K562 (cell line): ENCODE measurements around the gene SLC4A3. TPM values are rescaled to one million over a fixed set of nuclear protein-coding genes. Genes with fewer than 3 reads are reported as not detected.

Source experiments
- BRD9 ChIP-seq: fragments of 450-650 bp; IDR thresholded peaks from 2 replicates; pipeline ENCODE4 v1.6.1; 2018; ENCODE audit warnings: low read depth; ENCODE audit not compliant: partially characterized antibody
- BRF1 ChIP-seq: IDR thresholded peaks from 3 replicates; pipeline ENCODE4 v1.6.1; 2011; ENCODE audit warnings: borderline replicate concordance, mild to moderate bottlenecking; ENCODE audit not compliant: insufficient read length; ENCODE audit errors: extremely low read depth
- KLF10 ChIP-seq: fragments of 250-450 bp; sonication (Bioruptor Pico); IDR thresholded peaks from 2 replicates; pipeline ENCODE4 v1.6.1; 2021; ENCODE audit warnings: matching md5 sums
- MIER1 ChIP-seq: fragments of 450-650 bp; IDR thresholded peaks from 2 replicates; pipeline ENCODE4 v1.6.1; 2016; ENCODE audit warnings: antibody characterized with exemption, mild to moderate bottlenecking, low read depth
- MYBL2 ChIP-seq, 2 experiments: fragments of 450-650 bp in 1 of 2; sonication (generic) in 1 of 2; formaldehyde crosslinking in 1 of 2; IDR thresholded peaks; 2 replicates each; pipeline versions ENCODE4 v1.6.1 to v1.8.1; 2017 to 2022; ENCODE audit warnings: borderline replicate concordance in 1 of 2, inconsistent platforms in 1 of 2, low read depth in 1 of 2, mild to moderate bottlenecking in 1 of 2, missing genetic modification reagents in 1 of 2, moderate library complexity in 1 of 2
- NCOR1 ChIP-seq: fragments of 450-650 bp; IDR thresholded peaks from 2 replicates; pipeline ENCODE4 v1.6.1; 2016; ENCODE audit warnings: mild to moderate bottlenecking, moderate library complexity
- NELFE ChIP-seq: IDR thresholded peaks from 2 replicates; pipeline ENCODE4 v1.6.1; 2011; ENCODE audit warnings: mild to moderate bottlenecking; ENCODE audit not compliant: insufficient read depth, insufficient read length
- PRMT5 ChIP-seq: sonication (generic); formaldehyde crosslinking; IDR thresholded peaks from 2 replicates; pipeline ENCODE4 v1.5.0; 2020; ENCODE audit warnings: missing genetic modification reagents
- PRPF4 ChIP-seq: fragments of 200-400 bp; formaldehyde crosslinking; IDR thresholded peaks from one replicate; pipeline ENCODE4 v1.6.1; 2017; ENCODE audit warnings: low read length, low read depth, mild to moderate bottlenecking; ENCODE audit not compliant: insufficient read depth, poor library complexity, severe bottlenecking
- SMAD4 ChIP-seq: fragments of 250-450 bp; sonication (Bioruptor Pico); conservative IDR thresholded peaks from 2 replicates; pipeline ENCODE4 v1.8.0; 2021; ENCODE audit warnings: inconsistent platforms, mild to moderate bottlenecking, moderate library complexity
- SRF ChIP-seq, 2 experiments: fragments of 250-450, 450-650 bp in 1 of 2; sonication (Bioruptor Pico) in 1 of 2; sonication (generic) in 1 of 2; formaldehyde crosslinking; IDR thresholded peaks; 2 replicates each; pipeline versions ENCODE4 v1.5.0 to v1.5.1; 2020 to 2022; ENCODE audit warnings: mild to moderate bottlenecking in 1 of 2, missing genetic modification reagents in 1 of 2
- SRSF7 ChIP-seq: fragments of 200-400 bp; formaldehyde crosslinking; optimal IDR thresholded peaks from 2 replicates; pipeline ENCODE3; 2017; ENCODE audit warnings: mild to moderate bottlenecking, low read depth, low read length
- XRCC3 ChIP-seq: fragments of 450-650 bp; IDR thresholded peaks from 2 replicates; pipeline ENCODE4 v1.6.1; 2017; ENCODE audit warnings: mild to moderate bottlenecking, moderate library complexity
- ZBTB8A ChIP-seq: fragments of 450-650 bp; IDR thresholded peaks from 2 replicates; pipeline ENCODE4 v1.6.1; 2018; ENCODE audit warnings: mild to moderate bottlenecking, moderate library complexity; ENCODE audit not compliant: partially characterized antibody
- ZNF133 ChIP-seq: fragments of 250-450 bp; sonication (Bioruptor Pico); IDR thresholded peaks from 2 replicates; pipeline ENCODE4 v1.4.0; 2020; ENCODE audit warnings: mild to moderate bottlenecking
- ZNF583 ChIP-seq: fragments of 250-450 bp; sonication (Bioruptor Pico); IDR thresholded peaks from 2 replicates; pipeline ENCODE4 v1.4.0; 2020
- polyA plus RNA-seq, 8 experiments: library from polyadenylated mRNA; depleted of rRNA in 4 of 8; stranded (reverse) in 5 of 8; unstranded in 3 of 8; fragments of >200 nt; fragmentation: Nextera tagmentation in 2 of 8; fragmentation: Illumina TruSeq in 1 of 8; extraction: Ambion mirVana in 2 of 8; extraction: Trizol in 1 of 8; gene quantifications; 2 replicates each; pipeline versions ENCODE4 v1.2.1 to v1.2.3, GENCODE V29; 2011 to 2014; ENCODE audit warnings: inconsistent platforms in 1 of 8, missing spikeins in 1 of 8
- total RNA-seq, 7 experiments: library from RNA; depleted of rRNA in 6 of 7; stranded (reverse); fragments of >200 nt in 6 of 7; fragmentation: Illumina TruSeq in 2 of 7; extraction: Trizol in 2 of 7; gene quantifications; 2 replicates each; pipeline versions ENCODE4 v1.2.1 to v1.2.3, GENCODE V29; 2011 to 2021; ENCODE audit warnings: low replicate concordance in 1 of 7
- TF ChIP-seq, protein P1 (sequence below): sonication (generic); formaldehyde crosslinking; IDR thresholded peaks from 2 replicates; pipeline ENCODE4 v1.8.1; 2023; ENCODE audit warnings: mild to moderate bottlenecking, missing genetic modification reagents
- TF ChIP-seq, protein P2 (sequence below), 2 experiments: fragments of 450-650 bp; formaldehyde crosslinking in 1 of 2; IDR thresholded peaks; 2 replicates each; pipeline versions ENCODE4 v1.4.0 to v1.6.1; 2014 to 2020; ENCODE audit warnings: mild to moderate bottlenecking in 2 of 2, borderline replicate concordance in 1 of 2, low read depth in 1 of 2

Gene SLC4A3
- total and polyA plus RNA-seq, 9 of the 15 experiments (the other 6 are each of a cell fraction or from before 2014, with no cell fraction given) = 0.04 to 0.31 (median 0.16) TPM; not detected in 5

DNA sequence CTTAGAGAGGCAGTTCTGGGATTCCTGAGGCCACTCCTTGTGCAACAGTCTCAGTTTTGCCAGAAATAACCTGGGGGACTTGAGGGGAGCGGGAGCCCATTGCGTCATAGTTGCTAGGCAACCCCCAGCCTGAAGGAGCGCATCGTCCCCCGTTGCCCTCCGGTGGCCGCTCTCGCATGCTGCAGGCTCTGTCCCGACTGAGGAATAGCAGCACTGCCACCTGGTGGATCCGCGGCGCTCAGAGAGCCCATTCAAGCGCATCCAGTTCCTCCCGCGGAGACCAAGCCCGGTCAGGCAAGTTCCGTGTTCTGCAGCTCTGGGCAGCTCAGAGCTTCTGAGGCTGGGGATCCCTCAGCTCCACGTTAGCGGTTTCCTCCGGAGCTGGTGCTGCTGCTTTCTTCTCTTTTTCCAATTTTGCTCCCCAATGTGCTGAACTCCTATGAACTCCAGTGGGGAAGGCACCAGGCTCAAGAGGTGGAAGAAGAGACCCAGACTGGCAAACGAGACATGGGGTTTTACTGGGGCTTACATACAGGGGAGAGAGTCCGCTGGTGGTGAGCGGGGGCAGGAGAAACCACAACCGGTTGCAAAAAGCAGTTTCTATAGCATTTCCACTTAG lies 15.1 kb downstream of the SLC4A3 start (continued):
- TF ChIP-seq, protein P1, sequence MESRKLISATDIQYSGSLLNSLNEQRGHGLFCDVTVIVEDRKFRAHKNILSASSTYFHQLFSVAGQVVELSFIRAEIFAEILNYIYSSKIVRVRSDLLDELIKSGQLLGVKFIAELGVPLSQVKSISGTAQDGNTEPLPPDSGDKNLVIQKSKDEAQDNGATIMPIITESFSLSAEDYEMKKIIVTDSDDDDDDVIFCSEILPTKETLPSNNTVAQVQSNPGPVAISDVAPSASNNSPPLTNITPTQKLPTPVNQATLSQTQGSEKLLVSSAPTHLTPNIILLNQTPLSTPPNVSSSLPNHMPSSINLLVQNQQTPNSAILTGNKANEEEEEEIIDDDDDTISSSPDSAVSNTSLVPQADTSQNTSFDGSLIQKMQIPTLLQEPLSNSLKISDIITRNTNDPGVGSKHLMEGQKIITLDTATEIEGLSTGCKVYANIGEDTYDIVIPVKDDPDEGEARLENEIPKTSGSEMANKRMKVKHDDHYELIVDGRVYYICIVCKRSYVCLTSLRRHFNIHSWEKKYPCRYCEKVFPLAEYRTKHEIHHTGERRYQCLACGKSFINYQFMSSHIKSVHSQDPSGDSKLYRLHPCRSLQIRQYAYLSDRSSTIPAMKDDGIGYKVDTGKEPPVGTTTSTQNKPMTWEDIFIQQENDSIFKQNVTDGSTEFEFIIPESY (CRISPR knock-in tag) = peak; percentile 76
- no peak for TF ChIP-seq ZBTB8A
- TF ChIP-seq MIER1 = no peak
- no peak for TF ChIP-seq KLF10 (CRISPR knock-in tag)
- no peak for TF ChIP-seq MYBL2 (IDR thresholded peaks at IDR 0.05; ENCODE audit: low read depth)
- no peak for TF ChIP-seq MYBL2 (CRISPR knock-in tag; IDR thresholded peaks at IDR 0.05; ENCODE audit: borderline replicate concordance)
- TF ChIP-seq SMAD4 (CRISPR knock-in tag) = no peak
- no peak for TF ChIP-seq PRPF4
- TF ChIP-seq, protein P2, sequence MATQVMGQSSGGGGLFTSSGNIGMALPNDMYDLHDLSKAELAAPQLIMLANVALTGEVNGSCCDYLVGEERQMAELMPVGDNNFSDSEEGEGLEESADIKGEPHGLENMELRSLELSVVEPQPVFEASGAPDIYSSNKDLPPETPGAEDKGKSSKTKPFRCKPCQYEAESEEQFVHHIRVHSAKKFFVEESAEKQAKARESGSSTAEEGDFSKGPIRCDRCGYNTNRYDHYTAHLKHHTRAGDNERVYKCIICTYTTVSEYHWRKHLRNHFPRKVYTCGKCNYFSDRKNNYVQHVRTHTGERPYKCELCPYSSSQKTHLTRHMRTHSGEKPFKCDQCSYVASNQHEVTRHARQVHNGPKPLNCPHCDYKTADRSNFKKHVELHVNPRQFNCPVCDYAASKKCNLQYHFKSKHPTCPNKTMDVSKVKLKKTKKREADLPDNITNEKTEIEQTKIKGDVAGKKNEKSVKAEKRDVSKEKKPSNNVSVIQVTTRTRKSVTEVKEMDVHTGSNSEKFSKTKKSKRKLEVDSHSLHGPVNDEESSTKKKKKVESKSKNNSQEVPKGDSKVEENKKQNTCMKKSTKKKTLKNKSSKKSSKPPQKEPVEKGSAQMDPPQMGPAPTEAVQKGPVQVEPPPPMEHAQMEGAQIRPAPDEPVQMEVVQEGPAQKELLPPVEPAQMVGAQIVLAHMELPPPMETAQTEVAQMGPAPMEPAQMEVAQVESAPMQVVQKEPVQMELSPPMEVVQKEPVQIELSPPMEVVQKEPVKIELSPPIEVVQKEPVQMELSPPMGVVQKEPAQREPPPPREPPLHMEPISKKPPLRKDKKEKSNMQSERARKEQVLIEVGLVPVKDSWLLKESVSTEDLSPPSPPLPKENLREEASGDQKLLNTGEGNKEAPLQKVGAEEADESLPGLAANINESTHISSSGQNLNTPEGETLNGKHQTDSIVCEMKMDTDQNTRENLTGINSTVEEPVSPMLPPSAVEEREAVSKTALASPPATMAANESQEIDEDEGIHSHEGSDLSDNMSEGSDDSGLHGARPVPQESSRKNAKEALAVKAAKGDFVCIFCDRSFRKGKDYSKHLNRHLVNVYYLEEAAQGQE (IDR thresholded peaks at IDR 0.05; ENCODE audit: borderline replicate concordance) = peak; percentile 96
- TF ChIP-seq, protein P2 (CRISPR knock-in tag; IDR thresholded peaks at IDR 0.05; ENCODE audit: low read depth) = peak; percentile 26; the same call in 1 of the 2 replicates
- TF ChIP-seq BRD9 = no peak
- peak in 1 of 2 experiments; percentile 67; a peak in 2 of 4 replicates for TF ChIP-seq SRF (CRISPR knock-in tag; IDR thresholded peaks at IDR 0.05)
- TF ChIP-seq BRF1 = no peak
- TF ChIP-seq PRMT5 = no peak
- no peak for TF ChIP-seq NCOR1
- no peak for TF ChIP-seq NELFE
- no peak for TF ChIP-seq ZNF133
- TF ChIP-seq SRSF7 = no peak
- no peak for TF ChIP-seq ZNF583 (CRISPR knock-in tag)
- TF ChIP-seq XRCC3 = no peak
